ENCODE data around the gene YAF2.

The YAF2 gene

DNA sequence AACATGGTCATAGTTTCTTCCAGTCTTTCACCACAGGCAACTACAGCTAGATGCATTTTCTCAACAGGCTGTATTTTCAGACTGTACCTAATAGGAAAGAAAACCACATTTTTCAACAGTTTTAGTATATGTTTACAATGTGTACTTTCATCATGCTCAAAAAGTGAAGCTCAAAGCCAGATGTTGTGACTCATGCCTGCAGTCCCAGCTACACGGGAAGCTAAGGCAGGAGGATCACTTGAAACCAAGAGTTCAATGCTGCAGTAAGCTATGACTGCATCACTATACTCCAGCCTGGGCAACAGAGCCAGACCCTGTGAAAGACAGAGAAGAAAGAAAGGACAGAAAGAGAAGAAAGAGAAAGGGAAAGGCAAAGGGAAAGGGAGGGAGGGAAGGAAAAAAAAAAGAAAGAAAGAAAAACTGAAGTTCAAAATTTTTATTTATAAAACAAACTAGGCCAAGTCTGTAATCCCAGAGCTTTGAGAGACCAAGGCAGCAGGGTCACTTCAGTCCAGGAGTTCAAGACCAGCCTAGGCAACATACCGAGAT is 118.9 kb downstream of the YAF2 start:
- TF ChIP-seq EZH2phosphoT487 (IDR thresholded peaks at IDR 0.05; ENCODE audit: borderline replicate concordance, low read length) (no peak), CTCF (IDR thresholded peaks at IDR 0.05; ENCODE audit: low read depth, low read length, poor library complexity, severe bottlenecking) (no peak)
- H3K4me2 ChIP-seq (ENCODE audit: low read length) = no peak overlapping the region
- no peak overlapping the region for H3K27ac ChIP-seq (ENCODE audit: low read depth, low read length)
- H4K20me1 ChIP-seq (ENCODE audit: control insufficient read depth, insufficient read depth, low read depth, low read length) = no peaks in the 10 kb centered on the region
- peaks cover 21% of the 10 kb centered on the region for H3K36me3 ChIP-seq (ENCODE audit: control insufficient read depth, low read length)
- H3K9me2 ChIP-seq (replicated peaks; ENCODE audit: control insufficient read depth, low read length) = no peaks in the 10 kb centered on the region
- no peak overlapping the region for H3K4me3 ChIP-seq (ENCODE audit: low read length)
- no peaks in the 10 kb centered on the region for H3K27me3 ChIP-seq (ENCODE audit: control insufficient read depth, low read length)
- H3K4me1 ChIP-seq (ENCODE audit: control insufficient read depth, low read length) = no peaks in the 10 kb centered on the region
- no peaks in the 10 kb centered on the region for H3K9me3 ChIP-seq (ENCODE audit: control insufficient read depth, insufficient read depth, low read length)
- peaks cover 21% of the 10 kb centered on the region for H3K79me2 ChIP-seq (ENCODE audit: control insufficient read depth, low read length)
- no peaks in the 10 kb centered on the region for H3F3A ChIP-seq (ENCODE audit: control insufficient read depth, insufficient read depth)

- peaks cover 21% of the 10 kb centered on the region for H3K36me3 ChIP-seq (ENCODE audit: control insufficient read depth, low read length)
- H3K79me2 ChIP-seq (ENCODE audit: control insufficient read depth, low read length) = peaks cover 21% of the 10 kb centered on the region
- no peaks in the 10 kb centered on the region for H3K9me2 ChIP-seq (replicated peaks; ENCODE audit: control insufficient read depth, low read length)
- H3F3A ChIP-seq (ENCODE audit: control insufficient read depth, insufficient read depth) = no peaks in the 10 kb centered on the region
- no peak overlapping the region for H3K4me2 ChIP-seq (ENCODE audit: low read length)
- H3K9me3 ChIP-seq (ENCODE audit: control insufficient read depth, insufficient read depth, low read length) = no peaks in the 10 kb centered on the region
- H4K20me1 ChIP-seq (ENCODE audit: control insufficient read depth, insufficient read depth, low read depth, low read length) = no peaks in the 10 kb centered on the region
- H3K4me1 ChIP-seq (ENCODE audit: control insufficient read depth, low read length) = no peaks in the 10 kb centered on the region
- no peak for TF ChIP-seq EZH2phosphoT487 (IDR thresholded peaks at IDR 0.05; ENCODE audit: borderline replicate concordance, low read length)
- no peak for TF ChIP-seq CTCF (IDR thresholded peaks at IDR 0.05; ENCODE audit: low read depth, low read length, poor library complexity, severe bottlenecking)
- H3K4me3 ChIP-seq (ENCODE audit: low read length) = no peak overlapping the region
- H3K27ac ChIP-seq (ENCODE audit: low read depth, low read length) = no peak overlapping the region
- H3K27me3 ChIP-seq (ENCODE audit: control insufficient read depth, low read length) = no peaks in the 10 kb centered on the region
These were observed 119.7 kb downstream of the YAF2 start for GRCh38 chr12:42118136-42118879.

DNA sequence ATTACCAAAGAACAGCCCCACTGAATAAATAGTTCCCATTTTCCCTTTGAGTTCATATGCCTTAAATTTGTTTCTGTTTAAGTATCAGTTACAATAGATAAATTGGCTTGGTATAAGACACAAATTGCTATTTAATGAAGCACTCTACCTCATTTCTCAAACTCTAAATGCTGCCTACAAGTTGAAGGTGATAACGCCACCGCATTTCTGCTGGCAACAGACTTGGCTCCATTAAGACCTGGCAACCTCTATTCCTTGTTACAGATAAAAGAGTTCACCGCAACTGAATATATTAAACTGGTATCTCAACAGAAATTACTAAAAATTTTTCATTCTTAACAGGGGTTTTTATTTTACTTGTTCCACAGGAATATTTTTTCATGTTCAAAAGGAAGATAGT is 129.0 kb downstream of the YAF2 start:
- Histone ChIP-seq H3K9me2 (replicated peaks; ENCODE audit: control insufficient read depth, low read length) (no peaks in the 10 kb centered on the region), H3K4me2 (ENCODE audit: low read length) (no peak overlapping the region), H3K79me2 (ENCODE audit: control insufficient read depth, low read length) (no peaks in the 10 kb centered on the region), H3K27me3 (ENCODE audit: control insufficient read depth, low read length) (no peaks in the 10 kb centered on the region), H3K4me1 (ENCODE audit: control insufficient read depth, low read length) (peaks cover 14% of the 10 kb centered on the region), H4K20me1 (ENCODE audit: control insufficient read depth, insufficient read depth, low read depth, low read length) (0 out of 2 replicates have a peak, but pooled peaks cover 2% of the 10 kb centered on the region), H3K9me3 (ENCODE audit: control insufficient read depth, insufficient read depth, low read length) (no peaks in the 10 kb centered on the region), H3K4me3 (ENCODE audit: low read length) (no peak overlapping the region), H3K27ac (ENCODE audit: low read depth, low read length) (no peak overlapping the region), H3K36me3 (ENCODE audit: control insufficient read depth, low read length) (peaks cover 8% of the 10 kb centered on the region), H3F3A (ENCODE audit: control insufficient read depth, insufficient read depth) (peaks cover 2% of the 10 kb centered on the region; the same call in 1 of the 2 replicates)
- TF ChIP-seq CTCF (IDR thresholded peaks at IDR 0.05; ENCODE audit: low read depth, low read length, poor library complexity, severe bottlenecking) = no peak
- no peak for TF ChIP-seq EZH2phosphoT487 (IDR thresholded peaks at IDR 0.05; ENCODE audit: borderline replicate concordance, low read length)
